Renal cortex interstitium (tissue), 11 donors: ENCODE results near the gene RBMS1. TPM values are rescaled to one million over a fixed set of nuclear protein-coding genes. Genes with fewer than 3 reads are reported as not detected.

Source experiments
- DNase-seq, 11 donors: peaks; one replicate each; pipeline ENCODE4 v3.0.0-alpha.2; 2013; ENCODE audit warnings: low read depth in 9 of 11, low spot score in 4 of 11; ENCODE audit errors: extremely low read depth in 1 of 11
- polyA plus RNA-seq, 3 donors: library from polyadenylated mRNA; unstranded; fragments of 120-200 nt; gene quantifications; one replicate each; pipeline ENCODE4 v1.2.1, GENCODE V29; 2013; ENCODE audit not compliant: insufficient read length in 3 of 3

RBMS1 gene
- polyA plus RNA-seq, 3 donors, result 130 to 157 (median 150) TPM

DNA sequence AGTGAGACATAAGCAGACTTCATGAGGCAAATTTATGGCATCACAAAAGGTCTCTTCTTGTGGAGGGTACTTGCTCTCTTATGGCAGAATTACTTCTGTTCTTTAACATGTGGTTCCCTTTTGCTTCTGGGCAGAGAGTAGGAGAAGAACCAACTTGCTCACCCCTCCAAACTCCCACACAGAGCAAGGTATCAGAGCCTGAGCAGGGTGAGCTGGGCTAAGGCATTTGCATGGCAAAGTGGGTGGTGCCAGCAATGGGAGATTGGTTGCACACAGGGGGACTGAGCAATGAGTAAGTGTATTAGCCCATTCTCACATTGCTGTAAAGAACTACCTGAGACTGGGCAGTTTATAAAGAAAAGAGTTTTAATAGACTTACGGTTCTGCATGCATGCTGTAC, 229.3 kb downstream of the RBMS1 start:
- no peak for DNase-seq

DNA sequence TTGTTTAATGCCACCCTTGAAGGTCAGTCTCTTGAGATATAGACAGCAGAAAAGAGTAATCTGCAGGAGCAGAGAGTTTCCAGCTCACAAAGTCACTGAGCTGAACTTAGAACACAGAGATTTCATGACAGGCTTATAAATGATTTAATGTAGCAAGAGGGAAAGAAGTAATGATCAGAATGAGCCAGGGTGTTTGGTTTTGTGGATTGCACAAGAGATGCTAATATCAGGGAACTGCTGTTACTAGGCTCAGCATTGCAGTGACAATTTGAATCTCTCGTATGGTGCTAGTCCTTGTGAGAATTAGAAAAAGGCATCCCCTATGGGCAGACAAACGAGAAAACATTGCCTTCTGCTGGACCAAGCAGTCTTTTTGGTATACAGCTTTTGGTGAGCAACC, 231.9 kb downstream of the RBMS1 start:
- DNase-seq, result no peak

DNA sequence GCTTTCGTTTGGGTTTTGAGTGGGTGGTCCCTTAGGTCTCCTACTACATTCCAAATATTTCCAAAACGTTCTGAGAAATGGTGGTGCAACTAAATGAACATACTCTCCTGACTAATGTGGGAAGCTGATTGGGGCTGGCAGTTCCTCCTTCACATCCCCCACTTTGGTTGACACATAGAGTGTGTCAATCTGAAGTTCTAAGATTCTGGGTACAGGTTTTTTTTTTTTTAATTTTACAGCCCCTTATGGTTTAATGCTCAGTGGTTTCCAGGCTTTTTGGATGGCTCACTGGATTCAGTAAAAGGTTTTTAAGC, 235.2 kb downstream of the RBMS1 start:
- DNase-seq, result no peak

DNA sequence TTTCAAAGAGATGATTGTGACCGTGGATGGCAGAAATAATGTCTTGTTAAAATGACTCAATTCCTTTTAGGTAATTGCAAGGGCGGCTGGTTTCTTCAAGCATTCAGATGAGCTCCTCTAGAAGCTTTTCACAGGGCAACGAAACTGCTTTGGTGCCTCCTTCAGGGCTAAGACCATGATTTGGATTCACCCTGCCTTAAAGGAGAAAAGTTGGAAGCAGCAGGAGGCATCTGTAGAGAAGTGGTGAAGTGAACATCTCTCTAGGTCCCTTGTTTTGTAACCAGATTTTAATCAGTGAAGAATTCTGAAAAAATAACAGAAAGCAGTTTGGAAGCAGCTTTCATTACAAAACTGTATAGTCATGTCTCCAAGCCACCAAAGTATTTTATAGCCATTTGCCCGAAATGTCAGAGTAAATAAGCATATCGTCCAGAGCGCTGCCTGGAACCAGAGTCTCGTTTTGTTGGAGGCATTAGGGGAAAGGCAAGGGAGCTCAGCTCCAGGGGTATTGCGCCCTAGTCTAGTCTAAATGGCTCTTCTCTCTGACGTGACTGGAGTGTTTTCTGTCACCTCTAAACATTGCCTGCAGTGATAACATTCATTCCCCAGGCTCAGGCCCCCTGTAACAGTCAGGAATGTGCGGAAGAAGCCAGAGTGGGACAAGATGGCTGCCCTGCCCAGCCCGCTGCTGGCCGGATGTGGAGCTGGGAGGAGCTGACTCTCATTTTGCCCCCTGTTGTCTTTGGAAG, 235.7 kb downstream of the RBMS1 start:
- DNase-seq, result no peak

DNA sequence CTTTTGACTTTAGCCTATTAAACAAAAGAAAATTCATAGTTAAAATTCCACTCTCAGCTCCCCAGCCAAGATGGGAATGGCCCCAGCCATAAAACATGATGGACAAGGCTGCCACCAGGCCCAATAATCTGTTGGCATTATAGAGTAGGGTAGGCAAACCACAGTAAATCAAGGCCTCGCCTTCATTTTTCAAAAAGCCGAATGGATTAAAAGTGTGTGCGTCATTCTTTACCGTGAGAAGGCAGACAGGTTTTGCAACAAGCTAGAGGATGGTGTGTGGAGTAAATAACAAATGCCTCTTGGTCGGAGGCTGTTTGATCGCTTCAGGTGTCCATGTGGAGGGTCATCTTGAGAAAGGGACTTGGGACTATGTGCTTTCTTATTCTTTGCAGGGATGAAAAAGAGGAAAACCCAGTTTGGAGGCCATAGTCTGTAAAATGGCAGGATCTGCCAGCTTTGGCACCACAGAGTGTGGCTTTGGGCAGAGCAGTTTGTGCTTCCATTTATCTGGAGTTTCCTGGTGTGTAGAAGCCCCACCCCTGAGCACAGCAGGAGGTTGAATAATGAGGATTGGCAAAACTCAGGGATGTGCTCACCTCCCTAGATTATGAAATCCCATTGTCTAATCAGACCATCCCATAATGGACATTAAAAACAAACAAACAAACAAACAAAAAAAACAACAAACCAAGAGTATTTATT, 236.4 kb downstream of the RBMS1 start:
- DNase-seq, result no peak

DNA sequence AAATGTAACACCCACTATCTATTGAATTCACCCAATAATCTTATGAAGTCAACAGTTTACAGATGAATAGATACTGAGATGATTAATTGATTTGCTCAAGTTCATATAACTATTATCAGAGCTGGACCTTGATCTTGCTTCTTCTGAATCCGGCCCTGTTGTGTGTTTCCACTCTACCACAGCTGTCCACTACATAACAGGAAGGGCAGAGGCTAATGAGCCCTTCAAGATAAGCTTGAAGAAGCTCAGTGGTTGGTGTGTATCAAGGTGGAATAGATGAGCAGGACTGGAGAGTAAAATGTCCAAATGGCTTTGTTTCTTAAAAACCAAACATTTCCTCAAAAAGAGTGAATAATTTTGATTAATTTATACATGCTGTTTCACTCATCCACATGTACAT, 237.1 kb downstream of the RBMS1 start:
- DNase-seq, result no peak

DNA sequence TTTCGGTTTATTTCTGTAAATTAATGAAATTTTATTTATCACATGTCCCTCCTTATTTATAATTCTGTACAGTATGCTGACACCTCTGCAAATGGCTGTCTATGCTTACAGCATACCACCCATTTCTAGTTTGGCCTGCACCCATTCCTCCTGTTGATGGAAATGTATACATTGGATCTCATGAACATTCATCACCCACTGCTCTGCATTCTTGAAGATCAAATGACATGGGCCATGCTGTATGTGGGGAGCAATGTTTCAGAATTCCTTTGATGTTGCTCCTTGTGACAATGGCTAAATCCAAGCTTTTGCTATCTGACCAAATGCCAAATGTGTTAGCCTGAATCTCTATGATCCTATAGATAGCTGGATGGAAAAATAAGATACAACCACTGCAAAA, 238.2 kb downstream of the RBMS1 start:
- DNase-seq, result no peak

DNA sequence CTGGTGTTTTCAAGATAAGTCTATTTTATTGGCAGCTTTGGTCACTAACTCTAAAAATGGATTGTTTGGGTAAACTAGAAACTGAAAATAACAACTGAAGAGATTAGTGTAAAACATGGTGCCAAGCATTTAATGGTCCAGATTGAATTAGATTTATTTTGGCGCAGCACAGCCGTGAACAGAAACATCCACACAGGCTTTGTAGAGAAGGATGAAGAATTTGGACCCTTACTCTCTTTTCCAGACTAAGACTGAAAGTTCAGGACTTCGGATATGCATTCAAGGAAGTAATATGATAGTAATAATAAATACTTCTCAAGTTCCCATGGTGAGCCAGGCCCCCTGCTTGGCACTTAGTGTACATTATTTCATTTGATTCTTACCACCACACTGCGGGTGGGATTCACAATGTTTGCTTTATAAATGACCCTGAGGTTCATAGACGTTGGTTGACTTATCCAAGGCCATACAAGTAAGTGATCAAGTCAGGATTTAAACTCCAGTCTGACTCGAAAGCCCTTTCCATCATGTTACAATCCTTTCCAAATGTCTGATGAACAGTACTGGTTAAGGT, 239.3 kb downstream of the RBMS1 start:
- no peak for DNase-seq

DNA sequence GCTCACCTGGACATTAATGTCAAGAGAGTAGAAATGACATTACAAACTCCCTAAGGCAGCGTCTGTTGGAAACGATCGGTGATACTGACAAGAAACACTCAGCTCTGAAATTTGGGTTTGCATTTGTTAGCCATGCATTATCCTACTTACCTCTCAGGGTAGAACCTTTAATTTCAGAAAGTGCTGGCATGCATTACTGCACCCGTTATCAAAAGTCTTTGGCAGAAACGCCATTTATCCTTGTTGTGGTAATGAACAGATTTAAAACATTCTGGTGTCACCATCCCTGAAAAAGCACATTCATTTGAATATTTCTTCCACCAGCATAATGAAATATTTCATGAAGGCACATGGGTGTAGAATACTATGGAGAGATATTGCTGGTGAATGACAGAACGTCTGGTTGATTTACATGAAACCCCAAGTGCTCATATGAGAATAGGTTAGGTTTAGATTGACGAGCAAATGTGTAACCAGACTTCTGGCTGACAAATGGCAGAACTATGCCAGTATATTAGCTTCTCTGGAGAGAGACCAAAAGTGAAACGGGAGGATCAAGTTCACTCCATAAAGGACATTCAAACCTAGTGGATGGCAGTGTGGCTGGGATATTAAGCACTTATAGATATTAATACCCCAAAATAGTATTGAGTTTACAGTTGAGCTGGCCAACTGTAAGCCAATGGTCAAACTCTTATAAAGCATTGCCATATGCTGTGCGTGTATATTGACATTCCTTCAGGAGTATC, 240.0 kb downstream of the RBMS1 start:
- DNase-seq, result no peak

DNA sequence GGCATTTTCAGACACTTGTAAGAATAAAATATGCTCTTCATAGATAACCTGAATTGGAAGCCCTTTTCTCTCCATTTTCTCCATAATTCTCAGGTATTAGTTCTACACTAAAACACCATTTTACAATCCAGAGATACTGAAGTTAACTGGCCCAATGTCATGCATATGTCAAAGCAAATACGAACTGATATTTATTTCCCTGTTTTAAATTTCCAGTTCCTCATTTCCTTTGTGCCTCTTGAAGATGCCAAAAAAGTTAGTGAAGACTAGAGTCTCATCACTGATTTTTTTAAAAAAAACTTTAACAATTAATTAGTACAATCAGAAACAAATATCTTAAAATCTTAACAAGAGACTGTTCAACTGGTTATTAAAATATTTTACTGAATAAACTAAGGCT, 240.7 kb downstream of the RBMS1 start:
- no peak for DNase-seq

DNA sequence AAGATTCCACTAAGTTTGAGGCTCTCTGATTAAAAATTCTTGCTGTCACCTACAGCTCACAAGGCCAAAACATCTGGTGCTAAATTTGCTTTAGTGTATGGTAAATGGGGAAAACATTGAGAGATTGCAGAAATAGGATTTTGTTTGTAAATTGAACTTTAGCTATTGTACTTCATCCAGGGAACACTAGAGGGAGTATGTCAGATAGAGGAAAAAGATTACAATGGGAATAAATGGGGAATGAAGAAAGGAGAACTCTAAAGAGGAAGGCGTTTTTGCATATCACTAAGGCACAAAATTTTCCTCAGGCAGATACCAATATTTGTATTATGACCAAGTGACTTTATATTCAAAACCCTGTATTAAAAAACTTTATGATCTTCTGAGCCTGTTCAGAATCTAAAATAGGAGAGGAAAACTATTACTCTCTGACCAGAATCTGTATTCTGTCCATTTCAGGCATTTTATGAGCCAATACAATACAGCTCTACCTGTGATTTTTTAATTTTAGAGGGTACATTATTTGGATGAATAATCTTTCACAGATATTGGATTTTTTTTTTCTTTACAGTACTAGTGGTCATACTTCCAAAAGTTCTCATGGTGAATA, 241.2 kb downstream of the RBMS1 start:
- no peak for DNase-seq

DNA sequence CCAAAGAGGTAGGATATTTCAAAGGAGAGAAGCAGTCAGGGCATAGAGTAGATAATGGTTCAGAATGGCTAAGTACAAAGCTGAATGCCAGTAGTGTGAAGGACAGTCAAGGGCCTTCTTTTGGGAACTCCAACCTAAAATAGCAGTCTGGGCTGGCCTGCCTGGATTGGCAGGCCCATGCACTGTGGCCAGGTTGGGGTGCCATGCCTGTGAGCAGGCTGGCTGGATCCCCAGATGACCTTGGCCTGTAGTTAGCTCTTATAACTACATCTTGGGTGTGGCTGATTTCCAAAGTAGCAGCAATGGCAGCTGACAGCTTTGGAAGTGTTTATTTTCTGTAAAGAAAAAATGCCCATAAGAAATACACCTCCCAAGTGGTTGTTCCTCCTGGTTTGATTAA, 242.0 kb downstream of the RBMS1 start:
- no peak for DNase-seq

DNA sequence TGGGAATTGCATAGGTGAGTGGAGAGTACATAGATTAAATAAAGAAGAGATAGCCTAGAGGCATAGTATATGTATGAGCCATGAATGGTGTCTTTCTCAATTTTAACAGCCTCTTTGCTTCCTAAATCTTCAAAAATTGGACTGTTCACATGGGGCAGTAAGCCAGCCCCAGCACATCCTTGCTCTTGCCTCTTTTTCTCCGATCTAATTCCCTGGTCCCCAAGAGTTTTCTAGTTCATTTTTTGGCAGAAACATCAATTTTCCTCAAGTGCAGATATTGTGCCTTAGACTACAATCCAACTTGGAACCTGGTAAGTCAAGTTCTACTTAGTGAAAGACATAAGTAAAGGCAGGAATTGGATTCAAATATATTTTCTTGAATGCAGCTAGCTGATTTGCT, 243.7 kb downstream of the RBMS1 start:
- no peak for DNase-seq

DNA sequence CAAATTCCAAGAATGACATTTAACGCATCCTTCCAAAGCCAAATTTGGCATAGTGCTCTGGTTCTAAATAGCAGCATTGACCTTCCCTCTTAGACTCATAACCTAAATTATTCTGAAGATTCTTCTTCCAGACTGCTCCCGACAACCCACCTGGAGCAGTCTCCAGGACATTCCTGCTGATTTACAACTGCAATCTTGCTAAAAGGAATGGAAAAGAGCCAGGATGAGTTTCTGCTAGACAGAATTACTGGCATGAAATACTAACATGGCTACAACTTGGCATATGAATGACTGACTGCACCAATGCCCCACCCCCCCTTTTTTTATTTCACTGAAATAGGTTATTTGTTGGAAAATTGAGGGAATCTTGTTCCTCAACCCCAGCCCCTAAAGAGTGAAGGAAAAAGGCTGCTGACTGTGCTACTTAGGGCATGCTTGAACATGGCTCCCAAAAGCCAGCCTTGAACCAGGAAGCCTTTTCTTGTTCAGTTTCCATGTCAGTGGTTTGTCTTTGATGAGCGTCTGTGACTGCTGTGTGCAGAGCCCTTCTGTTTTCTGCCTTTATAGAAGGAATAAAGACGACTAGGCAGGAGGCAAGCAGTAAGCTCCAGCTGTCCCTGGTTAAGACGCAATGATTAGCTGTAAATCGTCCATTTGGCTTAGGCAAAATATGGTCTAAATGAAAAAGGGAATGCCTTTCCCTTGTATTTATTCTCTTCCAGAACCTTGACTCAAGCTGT, 246.1 kb downstream of the RBMS1 start:
- DNase-seq, result no peak

DNA sequence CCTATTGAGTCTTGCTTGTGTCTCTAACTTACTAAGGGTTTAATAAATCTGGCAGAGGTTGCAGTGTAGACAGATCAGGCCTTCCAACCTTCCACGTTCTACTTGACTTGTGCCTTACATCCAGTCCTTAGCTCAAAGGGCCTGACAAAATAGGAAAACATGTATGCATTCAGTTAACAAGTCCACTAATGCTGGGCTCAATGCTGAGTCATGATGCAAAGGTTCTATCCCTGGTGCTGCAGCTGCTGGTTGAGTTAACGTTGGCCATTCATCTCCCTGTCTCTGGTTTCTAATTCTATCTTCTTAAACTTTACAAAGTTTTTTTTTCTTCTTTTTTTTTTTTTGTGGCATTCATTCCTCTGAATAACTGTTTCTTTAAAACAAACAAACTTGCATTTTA, 247.3 kb downstream of the RBMS1 start:
- no peak for DNase-seq

DNA sequence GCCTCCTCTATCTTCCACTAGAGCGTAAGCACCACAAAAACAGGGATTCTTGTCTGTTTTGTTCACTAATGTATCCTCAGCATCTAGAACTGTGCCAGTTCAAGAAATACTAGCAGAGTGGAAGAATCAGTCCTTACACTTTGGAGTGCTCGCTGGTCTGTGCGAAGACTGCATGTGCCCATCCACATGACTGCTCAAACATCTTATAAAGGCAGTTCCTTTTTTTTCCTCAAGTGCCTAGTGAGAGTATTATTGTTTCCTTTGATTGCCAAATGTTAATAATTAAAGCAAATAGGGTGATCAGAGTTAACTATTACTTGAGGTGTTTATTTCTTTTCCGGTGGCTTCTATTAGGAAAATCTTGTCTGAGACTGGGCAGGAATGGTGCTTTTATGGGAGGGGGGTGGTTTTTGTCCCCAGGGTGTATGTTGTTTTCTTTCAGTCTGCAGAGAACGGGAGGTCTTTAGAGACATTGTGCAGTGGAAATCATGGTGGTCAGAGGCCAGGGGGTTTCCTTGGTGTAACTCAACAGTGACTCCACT, 247.9 kb downstream of the RBMS1 start:
- no peak for DNase-seq

DNA sequence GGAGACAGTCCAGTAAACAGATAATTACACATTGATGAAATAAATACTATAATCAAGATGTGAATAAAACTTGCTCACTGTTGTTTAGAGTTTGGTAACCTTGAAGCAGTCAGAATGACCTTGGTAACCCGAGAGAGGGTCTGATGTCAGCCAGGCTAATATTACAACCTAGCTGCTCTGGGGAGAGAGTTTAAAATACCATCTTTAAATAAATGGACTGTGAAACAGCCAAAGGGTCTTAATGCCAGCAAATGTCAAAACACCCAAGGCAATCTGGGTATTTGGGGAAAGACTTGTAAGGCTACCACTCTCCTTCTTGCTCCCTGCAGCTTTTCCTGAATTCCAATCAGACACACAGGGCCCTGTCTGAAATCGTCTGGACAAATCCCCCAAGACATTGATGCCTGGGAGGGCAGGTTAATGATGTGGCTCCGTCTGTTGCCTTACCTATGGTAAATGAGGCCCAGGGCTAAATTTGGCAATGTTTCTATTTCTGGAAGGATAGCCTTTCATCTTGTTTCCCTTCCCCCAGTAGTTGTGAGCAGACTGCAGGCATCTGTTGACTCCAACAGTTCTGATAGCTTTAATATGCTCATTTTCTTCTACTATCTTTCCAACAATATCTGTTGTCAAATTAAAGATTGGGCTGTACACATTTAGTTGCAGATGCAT, 250.6 kb downstream of the RBMS1 start:
- no peak for DNase-seq
